Right lobe of liver (tissue), 6 donors: Measurements from ENCODE around the gene FAM168A. TPM values are rescaled to one million over a fixed set of nuclear protein-coding genes. Genes with fewer than 3 reads are reported as not detected.

Experiments used
- ATAC-seq, 4 donors: fragments of 200-7000 bp; cut with Tn5 transposase; one replicate each; pipeline ENCODE4 v1.9.1; 2020; ENCODE audit warnings: mild to moderate bottlenecking in 4 of 4, moderate library complexity in 4 of 4
- DNase-seq, 3 donors: peaks; one replicate each; pipeline ENCODE4 v3.0.0-alpha.2; 2020
- H3K27ac ChIP-seq, 3 donors: fragments of 200-600 bp; one replicate each; pipeline ENCODE4 v1.8.0; 2022
- H3K27me3 ChIP-seq, 2 donors: fragments of 200-600 bp; one replicate each; pipeline ENCODE4 v1.8.0; 2022
- H3K36me3 ChIP-seq, 4 donors: fragments of 200-600 bp; sonication (generic) in 1 of 4; one replicate each; pipeline versions ENCODE4 v1.5.1 to v1.8.0; 2017 to 2022; ENCODE audit warnings: control low read depth in 1 of 4
- H3K4me1 ChIP-seq, 4 donors: fragments of 200-600 bp; sonication (generic) in 1 of 4; one replicate each; pipeline versions ENCODE4 v1.5.1 to v1.8.0; 2017 to 2022; ENCODE audit warnings: control low read depth in 1 of 4
- H3K4me3 ChIP-seq, 3 donors: fragments of 200-600 bp; one replicate each; pipeline ENCODE4 v1.8.0; 2022
- H3K9me3 ChIP-seq, 4 donors: fragments of 200-600 bp; sonication (generic) in 1 of 4; one replicate each; pipeline versions ENCODE4 v1.5.1 to v1.8.0; 2017 to 2022; ENCODE audit warnings: control low read depth in 1 of 4
- POLR2A ChIP-seq: fragments of 450-650 bp; IDR thresholded peaks from one replicate; pipeline ENCODE4 v1.6.1; 2017; ENCODE audit warnings: antibody characterized with exemption, mild to moderate bottlenecking
- WGBS: methylation state at CpG from one replicate; pipeline ENCODE4 v1.1.6; 2018; ENCODE audit warnings: low coverage, low lambda C conversion rate; ENCODE audit not compliant: insufficient coverage; ENCODE audit errors: missing lambda C conversion rate; 5-methylcytosine and 5-hydroxymethylcytosine counted together
- intact Hi-C, 2 donors: fragments of 100-400 bp; cut with DNase I; formaldehyde crosslinking; loops; one replicate each; pipeline versions ENCODE4 v1.11.2 to v1.14.1; 2022
- total RNA-seq, 6 experiments: library from RNA; depleted of rRNA in 2 of 6; stranded (reverse); fragments of >200 nt in 2 of 6; fragmentation: NEBNext Ultra II Directional in 3 of 6; extraction: Animal tissue kit (Norgen Biotek cat#: 25700) in 3 of 6; gene quantifications; one replicate each; pipeline versions ENCODE4 v1.1.0 to v1.2.4, GENCODE V29; 2016 to 2023
- TF ChIP-seq, protein P1 (sequence below), 4 donors: fragments of 200-600 bp in 3 of 4; fragments of 450-650 bp in 1 of 4; IDR thresholded peaks; one replicate each; pipeline versions ENCODE4 v1.5.1 to v1.8.0; 2016 to 2022; ENCODE audit warnings: antibody characterized with exemption in 4 of 4, mild to moderate bottlenecking in 2 of 4
- donor health status: DM: no; HTN: yes; CAD: no.
- donor health status: DM: no; HTN: no; CAD: no.
- donor health status: DM: no; HTN: no; CAD: no.
- donor health status: DM: no; HTN: yes; CAD: no.
- donor health status: DM: no; HTN: yes; CAD: no.

The FAM168A gene
- total RNA-seq, 6 experiments from 2014 or later, result 13.0 to 21.5 (median 15.9) TPM

DNA sequence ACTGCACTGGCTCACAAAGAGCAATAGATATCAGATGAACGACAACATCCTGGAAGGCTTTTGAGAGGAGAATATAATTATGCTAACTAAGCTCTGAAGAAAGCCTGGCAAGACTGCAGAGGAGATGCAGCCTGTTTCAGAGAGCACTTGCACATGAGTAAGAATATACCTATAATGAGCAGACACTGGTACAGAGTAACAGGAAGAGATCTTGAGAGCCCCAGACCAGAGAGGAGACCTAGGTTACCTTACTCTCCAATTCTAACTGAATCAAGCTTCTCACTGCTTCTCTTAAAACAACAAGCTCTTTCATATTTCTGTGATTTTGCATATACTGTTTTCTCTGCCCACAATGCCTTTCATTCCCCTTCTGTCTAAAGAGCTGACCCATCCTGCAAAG is 66.5 kb downstream of the FAM168A start:
- intact Hi-C loops, result no loop called here
- DNase-seq, result no peak
- no peak for ATAC-seq
- 50% methylated on average over 1 of the region's 1 CpG for WGBS
- H3K27ac ChIP-seq, result no peak overlapping the region
- peaks cover 0 to 5% (median 1%) of the 10 kb centered on the region in 4 donors for H3K4me1 ChIP-seq
- H3K9me3 ChIP-seq, result no peaks in the 10 kb centered on the region
- H3K27me3 ChIP-seq, result no peaks in the 10 kb centered on the region
- H3K4me3 ChIP-seq, result no peak overlapping the region
- TF ChIP-seq, protein P1, sequence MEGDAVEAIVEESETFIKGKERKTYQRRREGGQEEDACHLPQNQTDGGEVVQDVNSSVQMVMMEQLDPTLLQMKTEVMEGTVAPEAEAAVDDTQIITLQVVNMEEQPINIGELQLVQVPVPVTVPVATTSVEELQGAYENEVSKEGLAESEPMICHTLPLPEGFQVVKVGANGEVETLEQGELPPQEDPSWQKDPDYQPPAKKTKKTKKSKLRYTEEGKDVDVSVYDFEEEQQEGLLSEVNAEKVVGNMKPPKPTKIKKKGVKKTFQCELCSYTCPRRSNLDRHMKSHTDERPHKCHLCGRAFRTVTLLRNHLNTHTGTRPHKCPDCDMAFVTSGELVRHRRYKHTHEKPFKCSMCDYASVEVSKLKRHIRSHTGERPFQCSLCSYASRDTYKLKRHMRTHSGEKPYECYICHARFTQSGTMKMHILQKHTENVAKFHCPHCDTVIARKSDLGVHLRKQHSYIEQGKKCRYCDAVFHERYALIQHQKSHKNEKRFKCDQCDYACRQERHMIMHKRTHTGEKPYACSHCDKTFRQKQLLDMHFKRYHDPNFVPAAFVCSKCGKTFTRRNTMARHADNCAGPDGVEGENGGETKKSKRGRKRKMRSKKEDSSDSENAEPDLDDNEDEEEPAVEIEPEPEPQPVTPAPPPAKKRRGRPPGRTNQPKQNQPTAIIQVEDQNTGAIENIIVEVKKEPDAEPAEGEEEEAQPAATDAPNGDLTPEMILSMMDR (IDR thresholded peaks at IDR 0.05), result no peak
- no peak for TF ChIP-seq POLR2A
- H3K36me3 ChIP-seq, result no peaks in the 10 kb centered on the region

DNA sequence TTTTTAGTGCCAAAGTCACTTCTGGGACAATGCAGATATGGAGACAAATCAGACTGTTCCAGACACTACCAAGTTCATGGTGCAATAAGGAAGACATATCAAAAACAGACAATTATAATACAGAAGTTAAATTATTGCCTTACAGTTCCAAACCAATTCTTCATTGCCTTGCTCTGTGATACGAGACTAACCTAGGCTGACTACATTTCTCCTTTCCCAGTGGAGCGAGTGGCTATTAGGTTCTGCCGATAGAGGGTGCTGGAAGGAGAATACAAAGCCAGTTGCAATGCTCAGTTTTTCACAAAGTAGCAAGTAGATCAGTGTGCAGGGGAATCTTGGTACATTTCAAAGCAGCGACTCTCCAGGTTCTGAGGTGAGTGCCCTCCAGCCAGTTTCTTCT is 67.8 kb downstream of the FAM168A start:
- intact Hi-C loops, result no loop called here
- DNase-seq (no peak), ATAC-seq (peak; percentile 56 to 77 (median 61))
- H3K4me1 ChIP-seq, result peaks cover 0 to 5% (median 1%) of the 10 kb centered on the region in 4 donors
- no peaks in the 10 kb centered on the region for H3K9me3 ChIP-seq
- TF ChIP-seq, protein P1 (IDR thresholded peaks at IDR 0.05), result peak; percentile 14 to 45 (median 28)
- no peak for TF ChIP-seq POLR2A
- WGBS, result 72% methylated on average over 3 of the region's 4 CpGs
- H3K27ac ChIP-seq, result no peak overlapping the region
- no peaks in the 10 kb centered on the region for H3K27me3 ChIP-seq
- H3K36me3 ChIP-seq, result no peaks in the 10 kb centered on the region
- H3K4me3 ChIP-seq, result no peak overlapping the region

DNA sequence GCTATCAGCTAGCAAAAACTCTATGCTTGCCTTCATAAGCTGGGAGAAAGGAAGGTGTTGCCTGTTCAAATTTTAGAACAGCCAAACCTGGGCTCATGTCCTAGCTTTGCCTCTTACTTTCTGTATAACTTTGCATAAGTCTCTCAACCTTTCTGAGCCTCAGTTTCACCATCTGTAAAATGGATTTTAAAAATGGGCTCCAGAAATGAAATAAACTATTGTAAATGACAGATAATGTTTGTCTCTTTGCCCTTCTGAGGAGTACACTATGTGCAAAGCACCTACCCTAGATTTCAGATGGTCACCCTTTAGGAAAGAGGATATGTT is 68.7 kb downstream of the FAM168A start:
- intact Hi-C loops, result no loop called here
- Histone ChIP-seq H3K27ac (no peak overlapping the region), H3K4me1 (peaks cover 0 to 5% (median 1%) of the 10 kb centered on the region in 4 donors), H3K27me3 (no peaks in the 10 kb centered on the region), H3K36me3 (no peaks in the 10 kb centered on the region), H3K9me3 (no peaks in the 10 kb centered on the region), H3K4me3 (no peak overlapping the region)
- TF ChIP-seq, protein P1 (IDR thresholded peaks at IDR 0.05), result no peak
- TF ChIP-seq POLR2A, result no peak
- DNase-seq (no peak), ATAC-seq (peak in 1 of 4 donors; percentile 27)

GRCh38 chr11:73528483-73529203 is 69.3 kb downstream of the FAM168A start:
- Histone ChIP-seq H3K27me3 (no peaks in the 10 kb centered on the region), H3K4me3 (peak overlapping the region in 1 of 3 donors; percentile 9), H3K9me3 (no peaks in the 10 kb centered on the region), H3K4me1 (peaks cover 0 to 5% (median 1%) of the 10 kb centered on the region in 4 donors), H3K27ac (no peak overlapping the region), H3K36me3 (no peaks in the 10 kb centered on the region)
- intact Hi-C loops, result no loop called here
- TF ChIP-seq, protein P1 (IDR thresholded peaks at IDR 0.05), result no peak
- TF ChIP-seq POLR2A, result no peak
- WGBS, result 3% methylated on average over 5 of the region's 5 CpGs
- ATAC-seq, result peak; percentile 41 to 68 (median 49)
- no peak for DNase-seq
